Stimulated activated CD4-positive, alpha-beta T cell treated with anti-CD3 and anti-CD28 coated beads, Interleukin-2, amount 100 ng/mL, for 4 hours (primary cell): Measurements from ENCODE around the gene PTPRU.

Source experiments
- DNase-seq: peaks from one replicate; pipeline ENCODE4 v3.0.0-alpha.2; 2020; ENCODE audit warnings: low read depth

The PTPRU gene

GRCh38 chr1:29335573-29335972, 99.3 kb downstream of the PTPRU start:
- no peak for DNase-seq

GRCh38 chr1:29338908-29339575, 102.7 kb downstream of the PTPRU start:
- DNase-seq: no peak

GRCh38 chr1:29341936-29342335, 105.6 kb downstream of the PTPRU start:
- DNase-seq: no peak

GRCh38 chr1:29342351-29342750, 106.0 kb downstream of the PTPRU start:
- no peak for DNase-seq

GRCh38 chr1:29342983-29343382, 106.7 kb downstream of the PTPRU start:
- DNase-seq: no peak

GRCh38 chr1:29343476-29343875, 107.2 kb downstream of the PTPRU start:
- DNase-seq: no peak

- DNase-seq: no peak
Observed at GRCh38 chr1:29343908-29344307, 107.6 kb downstream of the PTPRU start.

GRCh38 chr1:29344336-29344735, 108.0 kb downstream of the PTPRU start:
- DNase-seq: no peak

- no peak for DNase-seq
Observed at GRCh38 chr1:29346576-29346975, 110.3 kb downstream of the PTPRU start.

GRCh38 chr1:29349871-29350491, 113.7 kb downstream of the PTPRU start:
- no peak for DNase-seq

- DNase-seq: no peak
Observed at GRCh38 chr1:29352719-29353420, 116.5 kb downstream of the PTPRU start.

- DNase-seq: no peak
Observed at GRCh38 chr1:29354511-29355098, 118.3 kb downstream of the PTPRU start.

- DNase-seq: no peak
Observed at GRCh38 chr1:29355375-29355774, 119.1 kb downstream of the PTPRU start.

- no peak for DNase-seq
Observed at GRCh38 chr1:29356663-29357062, 120.3 kb downstream of the PTPRU start.

- no peak for DNase-seq
Observed at GRCh38 chr1:29357452-29357851, 121.1 kb downstream of the PTPRU start.

GRCh38 chr1:29358183-29358582, 121.9 kb downstream of the PTPRU start:
- no peak for DNase-seq

- no peak for DNase-seq
Observed at GRCh38 chr1:29360768-29361167, 124.4 kb downstream of the PTPRU start.

GRCh38 chr1:29361686-29362085, 125.4 kb downstream of the PTPRU start:
- DNase-seq: no peak

- DNase-seq: no peak
Observed at GRCh38 chr1:29362116-29362515, 125.8 kb downstream of the PTPRU start.

GRCh38 chr1:29362764-29363163, 126.4 kb downstream of the PTPRU start:
- DNase-seq: no peak

GRCh38 chr1:29363536-29363935, 127.2 kb downstream of the PTPRU start:
- no peak for DNase-seq

GRCh38 chr1:29364101-29364678, 127.9 kb downstream of the PTPRU start:
- no peak for DNase-seq
